ENCODE results near the gene SCN3B. TPM values are rescaled to one million over a fixed set of nuclear protein-coding genes. Genes with fewer than 3 reads are reported as not detected.

The SCN3B gene
- polyA plus RNA-seq, 1 donor: 2.5 TPM

Other genes with a start within 250 kb of the SCN3B start
- 13.0 TPM for gene GRAMD1B, start 224.4 kb downstream of the SCN3B start, polyA plus RNA-seq (ENCODE audit: insufficient read length)
- gene ZNF202, start 87.0 kb upstream of the SCN3B start, polyA plus RNA-seq (ENCODE audit: insufficient read length): 23.5 TPM
- gene OR6X1, start 99.9 kb upstream of the SCN3B start, polyA plus RNA-seq (ENCODE audit: insufficient read length): not detected
- gene OR6M1, start 151.7 kb upstream of the SCN3B start, polyA plus RNA-seq (ENCODE audit: insufficient read length): not detected
- gene TMEM225, start 231.0 kb upstream of the SCN3B start, polyA plus RNA-seq (ENCODE audit: insufficient read length): not detected
- not detected for gene OR8D4, start 247.5 kb upstream of the SCN3B start, polyA plus RNA-seq (ENCODE audit: insufficient read length)